WERI-Rb-1 (cell line): ENCODE measurements around the gene CROCC.
A peak's percentile ranks its signal among the peaks of the same experiment; 100 is the strongest.
"Not testable (repeated sequence)": the region's sequence is repeated elsewhere in the genome, so short reads cannot be mapped to it uniquely, and the experiment has no call there.

ENCODE experiments used
- DNase-seq: peaks from one replicate; pipeline ENCODE4 v3.0.0-alpha.2; 2020
- H3K27ac ChIP-seq: fragments of 250-450 bp; sonication (Bioruptor Pico); 2 replicates; pipeline ENCODE4 v1.5.1; 2020; ENCODE audit warnings: mild to moderate bottlenecking, moderate library complexity
- H3K27me3 ChIP-seq: fragments of 250-450 bp; sonication (Bioruptor Pico); 2 replicates; pipeline ENCODE4 v1.5.1; 2021; ENCODE audit warnings: mild to moderate bottlenecking, low read depth, moderate library complexity; ENCODE audit not compliant: insufficient read depth, severe bottlenecking
- H3K36me3 ChIP-seq: fragments of 250-450 bp; sonication (Bioruptor Pico); 2 replicates; pipeline ENCODE4 v1.5.1; 2020; ENCODE audit warnings: mild to moderate bottlenecking, moderate library complexity
- H3K4me3 ChIP-seq: 2 replicates; pipeline ENCODE4 v1.5.1; 2011; ENCODE audit warnings: low read depth, mild to moderate bottlenecking, control low read depth, low read length
- H3K9me3 ChIP-seq: fragments of 250-450 bp; sonication (Bioruptor Pico); 2 replicates; pipeline ENCODE4 v1.5.1; 2021; ENCODE audit warnings: mild to moderate bottlenecking, moderate library complexity; ENCODE audit not compliant: severe bottlenecking
- TF ChIP-seq, protein P1 (sequence below): IDR thresholded peaks from 2 replicates; pipeline ENCODE4 v1.5.1; 2011; ENCODE audit warnings: low read depth, mild to moderate bottlenecking, control low read depth, inconsistent platforms, low read length

Gene CROCC, protein sequence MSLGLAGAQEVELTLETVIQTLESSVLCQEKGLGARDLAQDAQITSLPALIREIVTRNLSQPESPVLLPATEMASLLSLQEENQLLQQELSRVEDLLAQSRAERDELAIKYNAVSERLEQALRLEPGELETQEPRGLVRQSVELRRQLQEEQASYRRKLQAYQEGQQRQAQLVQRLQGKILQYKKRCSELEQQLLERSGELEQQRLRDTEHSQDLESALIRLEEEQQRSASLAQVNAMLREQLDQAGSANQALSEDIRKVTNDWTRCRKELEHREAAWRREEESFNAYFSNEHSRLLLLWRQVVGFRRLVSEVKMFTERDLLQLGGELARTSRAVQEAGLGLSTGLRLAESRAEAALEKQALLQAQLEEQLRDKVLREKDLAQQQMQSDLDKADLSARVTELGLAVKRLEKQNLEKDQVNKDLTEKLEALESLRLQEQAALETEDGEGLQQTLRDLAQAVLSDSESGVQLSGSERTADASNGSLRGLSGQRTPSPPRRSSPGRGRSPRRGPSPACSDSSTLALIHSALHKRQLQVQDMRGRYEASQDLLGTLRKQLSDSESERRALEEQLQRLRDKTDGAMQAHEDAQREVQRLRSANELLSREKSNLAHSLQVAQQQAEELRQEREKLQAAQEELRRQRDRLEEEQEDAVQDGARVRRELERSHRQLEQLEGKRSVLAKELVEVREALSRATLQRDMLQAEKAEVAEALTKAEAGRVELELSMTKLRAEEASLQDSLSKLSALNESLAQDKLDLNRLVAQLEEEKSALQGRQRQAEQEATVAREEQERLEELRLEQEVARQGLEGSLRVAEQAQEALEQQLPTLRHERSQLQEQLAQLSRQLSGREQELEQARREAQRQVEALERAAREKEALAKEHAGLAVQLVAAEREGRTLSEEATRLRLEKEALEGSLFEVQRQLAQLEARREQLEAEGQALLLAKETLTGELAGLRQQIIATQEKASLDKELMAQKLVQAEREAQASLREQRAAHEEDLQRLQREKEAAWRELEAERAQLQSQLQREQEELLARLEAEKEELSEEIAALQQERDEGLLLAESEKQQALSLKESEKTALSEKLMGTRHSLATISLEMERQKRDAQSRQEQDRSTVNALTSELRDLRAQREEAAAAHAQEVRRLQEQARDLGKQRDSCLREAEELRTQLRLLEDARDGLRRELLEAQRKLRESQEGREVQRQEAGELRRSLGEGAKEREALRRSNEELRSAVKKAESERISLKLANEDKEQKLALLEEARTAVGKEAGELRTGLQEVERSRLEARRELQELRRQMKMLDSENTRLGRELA (N-terminal part only)

DNA sequence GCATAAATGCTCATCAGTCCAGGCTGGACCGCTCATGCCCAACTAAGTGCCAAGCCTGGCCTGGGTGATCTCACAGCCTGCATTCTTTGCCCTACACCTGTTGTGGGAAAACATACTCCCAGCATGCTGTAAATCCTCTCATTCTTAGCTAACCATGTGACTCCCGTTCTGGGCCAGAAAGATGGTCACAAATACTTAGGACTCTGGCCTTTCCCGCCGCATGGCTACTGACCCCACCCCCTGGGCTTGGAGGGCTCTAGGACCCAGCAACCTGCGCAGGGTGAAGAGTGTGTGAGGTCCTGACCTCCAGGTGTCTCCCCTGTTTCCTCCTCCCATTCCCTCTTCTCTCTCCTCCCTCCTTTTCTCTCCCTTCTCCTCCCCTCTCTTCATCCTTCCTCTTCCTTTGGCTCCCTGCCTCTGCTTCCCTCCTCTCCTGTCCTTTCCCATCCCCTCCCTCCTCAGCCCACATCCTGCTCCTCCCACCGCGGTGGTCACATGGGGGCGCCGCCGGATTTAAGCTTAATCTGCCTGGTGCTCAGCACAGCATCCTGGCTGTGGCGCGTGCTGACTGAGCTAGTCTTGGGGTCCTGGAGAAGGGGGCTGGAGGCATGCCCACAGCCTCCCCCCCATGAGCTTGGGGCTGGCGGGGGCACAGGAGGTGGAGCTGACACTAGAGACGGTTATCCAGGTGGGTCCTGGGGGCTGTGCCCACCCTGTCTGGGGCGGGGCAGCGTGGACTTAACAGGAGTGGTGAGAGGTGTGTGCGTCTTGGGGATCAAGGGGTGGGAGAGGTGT, at the start of gene CROCC:
Gene CROCC, plus strand, starts transcription at position 541 of the 795 bp plus-strand sequence. Its CDS starts 88 bp downstream, at position 629.
- Histone ChIP-seq H3K4me3 (peak within 1 kb of the TSS; percentile 49), H3K27me3 (no peaks in the 10 kb centered on the region), H3K36me3 (peaks cover 16% of the 10 kb centered on the region), H3K27ac (peak within 1 kb of the TSS; percentile 76), H3K9me3 (no peaks in the 10 kb centered on the region)
- TF ChIP-seq, protein P1, sequence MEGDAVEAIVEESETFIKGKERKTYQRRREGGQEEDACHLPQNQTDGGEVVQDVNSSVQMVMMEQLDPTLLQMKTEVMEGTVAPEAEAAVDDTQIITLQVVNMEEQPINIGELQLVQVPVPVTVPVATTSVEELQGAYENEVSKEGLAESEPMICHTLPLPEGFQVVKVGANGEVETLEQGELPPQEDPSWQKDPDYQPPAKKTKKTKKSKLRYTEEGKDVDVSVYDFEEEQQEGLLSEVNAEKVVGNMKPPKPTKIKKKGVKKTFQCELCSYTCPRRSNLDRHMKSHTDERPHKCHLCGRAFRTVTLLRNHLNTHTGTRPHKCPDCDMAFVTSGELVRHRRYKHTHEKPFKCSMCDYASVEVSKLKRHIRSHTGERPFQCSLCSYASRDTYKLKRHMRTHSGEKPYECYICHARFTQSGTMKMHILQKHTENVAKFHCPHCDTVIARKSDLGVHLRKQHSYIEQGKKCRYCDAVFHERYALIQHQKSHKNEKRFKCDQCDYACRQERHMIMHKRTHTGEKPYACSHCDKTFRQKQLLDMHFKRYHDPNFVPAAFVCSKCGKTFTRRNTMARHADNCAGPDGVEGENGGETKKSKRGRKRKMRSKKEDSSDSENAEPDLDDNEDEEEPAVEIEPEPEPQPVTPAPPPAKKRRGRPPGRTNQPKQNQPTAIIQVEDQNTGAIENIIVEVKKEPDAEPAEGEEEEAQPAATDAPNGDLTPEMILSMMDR: no peak
- DNase-seq: peak; percentile 97

DNA sequence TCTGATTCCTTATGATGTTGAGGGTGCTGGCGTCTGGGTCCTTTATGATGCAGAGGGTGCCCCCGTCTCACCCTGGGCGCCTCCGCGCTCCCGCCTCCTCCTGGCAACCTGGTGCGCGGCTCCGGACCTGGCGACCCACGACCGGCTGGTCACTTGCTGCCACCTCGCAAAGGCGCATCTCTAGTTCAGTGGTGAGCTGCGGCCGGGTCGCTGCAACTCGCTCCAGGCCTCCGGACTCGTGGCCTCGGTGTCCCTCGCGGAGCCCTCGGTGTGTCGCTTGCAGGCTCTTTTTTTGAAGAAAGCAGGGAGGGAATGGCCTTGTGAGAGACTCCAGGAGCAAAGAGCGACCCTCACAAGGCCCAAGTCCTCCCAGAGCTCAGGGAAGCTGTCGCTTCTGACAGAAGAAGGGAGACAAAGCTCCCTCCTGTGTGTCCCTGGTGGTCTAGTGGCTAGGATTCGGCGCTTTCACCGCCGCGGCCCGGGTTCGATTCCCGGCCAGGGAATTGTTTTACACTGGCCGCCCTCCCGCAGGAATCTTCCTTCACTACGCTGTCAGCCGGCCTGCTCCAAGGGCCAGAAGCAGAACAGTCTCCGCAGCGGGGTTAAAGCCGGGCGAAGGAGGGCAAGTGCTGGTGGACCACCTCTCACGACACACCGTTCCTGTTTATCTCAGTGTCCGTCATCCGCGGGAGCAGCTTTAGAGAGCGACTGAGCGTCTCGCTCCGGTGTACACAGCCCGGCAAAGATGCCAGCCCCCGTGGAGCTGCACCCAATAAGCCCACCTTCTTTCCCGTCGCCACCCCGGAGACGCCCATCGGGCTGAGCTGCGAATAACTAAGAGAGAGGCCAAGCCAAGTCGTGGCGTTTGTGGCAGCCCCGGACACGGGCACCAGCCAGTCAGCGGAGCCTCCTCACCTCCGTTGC, 49.3 kb upstream of the CROCC start:
- not testable (repeated sequence) for H3K27me3 ChIP-seq

DNA sequence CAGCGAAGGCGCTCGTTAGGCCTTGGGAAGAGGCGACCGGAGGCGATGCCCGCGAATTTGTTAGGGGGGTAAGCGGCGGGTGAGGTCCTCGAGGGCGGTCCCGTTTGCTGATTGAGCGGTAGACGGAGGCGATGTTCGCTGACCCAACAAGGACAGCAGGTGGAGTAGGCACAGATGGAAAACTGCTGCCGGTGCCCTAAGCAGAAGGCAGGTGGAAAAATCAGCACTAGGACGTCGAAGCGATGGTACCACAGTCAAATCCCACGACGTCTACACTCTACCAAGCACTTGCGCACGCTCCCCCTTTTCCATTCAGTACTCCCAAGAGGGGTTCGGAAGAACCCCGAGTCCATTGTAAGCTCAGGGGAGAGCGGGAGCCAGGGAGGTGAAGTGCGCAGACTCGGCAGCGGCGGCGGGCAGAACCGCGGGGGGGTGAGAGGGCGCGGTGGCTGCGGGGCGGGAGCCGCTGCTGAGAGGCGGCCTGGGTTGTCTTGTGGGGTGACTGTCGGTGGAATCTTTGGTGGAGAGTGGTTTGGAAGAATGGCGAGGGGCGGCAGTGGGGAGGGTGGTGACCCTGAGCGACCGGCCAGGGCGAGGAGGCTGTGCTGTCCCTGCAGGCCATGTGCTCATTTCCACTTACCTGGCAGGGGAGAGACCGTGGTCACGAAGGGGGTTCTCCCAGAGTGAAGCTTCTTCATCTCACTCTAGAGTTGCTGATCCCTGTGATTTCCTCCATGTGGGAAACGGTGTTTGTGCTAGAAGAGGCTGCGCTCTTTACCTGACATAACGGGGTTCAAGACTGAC, 48.5 kb upstream of the CROCC start:
- H3K36me3 ChIP-seq: not testable (repeated sequence)

More for the DNA sequence above, 49.3 kb upstream of the CROCC start:
- not testable (repeated sequence) for H3K27ac ChIP-seq, H3K4me3 ChIP-seq, H3K36me3 ChIP-seq, DNase-seq, H3K9me3 ChIP-seq

DNA sequence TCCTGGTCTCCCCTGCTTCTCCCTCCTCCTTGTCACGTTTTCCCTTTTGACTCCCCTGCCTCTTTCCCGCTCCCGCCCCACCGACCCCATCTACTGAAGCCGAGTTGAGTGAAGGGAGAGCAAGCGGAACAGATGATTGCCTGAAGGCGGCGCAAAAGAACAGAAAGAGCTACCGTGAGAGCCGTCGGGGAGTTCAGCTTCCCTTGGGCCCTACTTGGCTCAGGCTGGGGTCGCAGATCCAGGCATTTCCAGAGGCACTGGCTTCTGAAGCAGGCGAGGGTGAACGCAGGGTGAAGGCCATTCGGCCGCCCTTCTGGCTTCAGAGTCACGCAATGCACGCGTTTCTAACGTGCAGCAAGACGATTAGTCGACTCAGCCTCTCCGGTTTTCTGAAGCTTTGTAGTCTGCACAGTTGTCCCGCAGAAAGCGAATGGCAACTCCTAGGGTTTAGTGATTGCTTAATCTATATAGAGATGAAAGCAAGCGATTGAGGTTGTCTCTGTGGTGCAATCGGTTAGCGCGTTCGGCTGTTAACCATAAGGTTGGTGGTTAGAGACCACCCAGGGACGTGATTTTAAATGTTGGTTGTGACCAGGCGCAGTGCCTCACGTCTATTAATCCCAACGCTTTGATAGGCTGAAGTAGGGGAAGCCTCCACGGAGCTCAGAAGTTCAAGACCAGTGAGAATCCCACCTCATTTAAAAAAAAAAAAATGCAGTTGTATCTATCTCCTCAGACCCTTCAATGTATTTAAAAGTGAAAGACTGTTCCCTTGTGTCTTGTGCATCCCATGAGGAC, 46.6 kb upstream of the CROCC start:
- H3K27ac ChIP-seq, H3K27me3 ChIP-seq, DNase-seq, H3K9me3 ChIP-seq, H3K36me3 ChIP-seq, H3K4me3 ChIP-seq: not testable (repeated sequence)

More for the DNA sequence above, 48.5 kb upstream of the CROCC start:
- H3K27ac ChIP-seq, H3K4me3 ChIP-seq, H3K27me3 ChIP-seq, H3K9me3 ChIP-seq: not testable (repeated sequence)
- DNase-seq: peak; percentile 55

DNA sequence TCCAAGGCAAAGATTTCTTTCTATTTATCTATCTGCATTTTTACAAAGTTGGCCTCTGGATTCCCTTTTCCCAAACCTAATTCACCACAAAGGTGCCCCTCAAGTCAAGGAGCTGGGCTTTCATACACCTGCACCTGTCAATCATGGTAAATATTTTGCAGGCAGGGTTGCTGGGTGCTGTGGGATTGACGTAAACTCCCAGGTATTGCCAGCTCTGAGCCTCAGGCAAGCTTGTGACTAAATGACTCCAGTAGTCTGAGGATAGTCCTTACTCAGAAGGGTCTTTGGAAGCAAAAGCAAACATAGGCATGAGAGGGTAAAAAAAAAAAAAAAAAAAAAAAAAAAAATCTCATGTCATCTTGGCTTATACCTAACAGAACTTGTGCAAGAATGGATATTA, 40.0 kb upstream of the CROCC start:
- not testable (repeated sequence) for H3K4me3 ChIP-seq, H3K27me3 ChIP-seq, DNase-seq, H3K9me3 ChIP-seq, H3K36me3 ChIP-seq, H3K27ac ChIP-seq

DNA sequence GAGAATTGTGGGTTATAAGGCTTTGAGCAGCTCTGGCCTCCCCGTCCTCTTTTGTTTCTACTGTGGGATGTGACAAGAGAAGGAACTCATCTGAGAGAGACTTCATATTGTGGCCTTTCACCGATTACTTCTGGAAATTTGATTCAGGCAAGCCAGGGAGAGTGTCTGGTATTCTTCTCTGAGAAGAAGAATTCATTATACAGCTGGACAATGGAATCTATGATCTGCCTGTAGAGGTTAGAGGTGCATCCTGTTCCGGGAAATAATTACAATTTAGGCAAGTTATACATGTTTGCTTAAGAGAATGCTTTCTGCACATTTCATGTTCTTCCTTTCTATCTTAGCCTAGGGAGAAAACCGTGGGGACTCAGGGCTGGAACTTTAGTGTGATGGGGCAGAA, 38.7 kb upstream of the CROCC start:
- Histone ChIP-seq H3K36me3 (no peaks in the 10 kb centered on the region), H3K4me3 (no peak overlapping the region), H3K9me3 (no peaks in the 10 kb centered on the region), H3K27me3 (no peaks in the 10 kb centered on the region), H3K27ac (no peak overlapping the region)
- TF ChIP-seq, protein P1: no peak
- DNase-seq: no peak

DNA sequence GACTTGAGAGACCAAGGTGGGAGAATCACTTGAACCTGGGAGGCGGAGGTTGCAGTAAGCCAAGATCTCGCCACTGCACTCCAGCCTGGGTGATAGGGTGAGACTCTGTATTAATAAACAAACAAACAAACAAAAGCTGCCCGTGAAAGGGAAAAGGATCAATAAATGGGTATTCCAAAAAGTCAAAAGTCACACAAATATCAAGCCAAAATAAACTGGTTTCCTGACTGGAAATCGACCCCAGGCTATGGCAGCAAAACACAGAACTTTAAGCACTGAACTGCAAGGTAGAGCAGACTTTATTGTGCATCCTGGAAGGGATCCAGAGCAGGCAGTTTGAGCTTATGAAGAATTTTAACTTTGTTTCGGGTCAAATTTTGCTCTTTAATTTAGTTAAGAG, 37.2 kb upstream of the CROCC start:
- not testable (repeated sequence) for H3K27ac ChIP-seq, H3K36me3 ChIP-seq, H3K4me3 ChIP-seq, DNase-seq, H3K27me3 ChIP-seq, H3K9me3 ChIP-seq
